Ishikawa (cell line): ENCODE results near the gene SF3A1.

Source experiments
- CEBPB ChIP-seq: IDR thresholded peaks from 2 replicates; pipeline ENCODE4 v1.6.1; 2012
- EGR1 ChIP-seq: IDR thresholded peaks from 2 replicates; pipeline ENCODE4 v1.6.1; 2012
- EP300 ChIP-seq: IDR thresholded peaks from 2 replicates; pipeline ENCODE4 v1.6.1; 2012; ENCODE audit warnings: borderline replicate concordance
- FOXM1 ChIP-seq: IDR thresholded peaks from 2 replicates; pipeline ENCODE4 v1.6.1; 2012; ENCODE audit warnings: low read depth, borderline replicate concordance
- MAX ChIP-seq: IDR thresholded peaks from 2 replicates; pipeline ENCODE4 v1.6.1; 2012
- NFIC ChIP-seq: IDR thresholded peaks from 2 replicates; pipeline ENCODE4 v1.6.1; 2012
- RAD21 ChIP-seq: IDR thresholded peaks from 2 replicates; pipeline ENCODE4 v1.6.1; 2012; ENCODE audit warnings: low read depth
- REST ChIP-seq: IDR thresholded peaks from 2 replicates; pipeline ENCODE4 v1.6.1; 2012; ENCODE audit warnings: low read depth, mild to moderate bottlenecking
- TAF1 ChIP-seq: IDR thresholded peaks from 2 replicates; pipeline ENCODE4 v1.6.1; 2012; ENCODE audit warnings: low read depth, mild to moderate bottlenecking
- TEAD4 ChIP-seq: IDR thresholded peaks from 2 replicates; pipeline ENCODE4 v1.6.1; 2012
- USF1 ChIP-seq: IDR thresholded peaks from 2 replicates; pipeline ENCODE4 v1.6.1; 2012
- YY1 ChIP-seq: IDR thresholded peaks from 2 replicates; pipeline ENCODE4 v1.6.1; 2012; ENCODE audit warnings: low read depth
- ZBTB7A ChIP-seq: IDR thresholded peaks from 2 replicates; pipeline ENCODE4 v1.6.1; 2012; ENCODE audit warnings: low read depth

GRCh38 chr22:30308093-30308492 is 48.6 kb downstream of the SF3A1 start:
- TF ChIP-seq TEAD4 = peak; percentile 18; the same call in 1 of the 2 replicates
- TF ChIP-seq NFIC = no peak
- TF ChIP-seq RAD21 = no peak
- no peak for TF ChIP-seq CEBPB
- TF ChIP-seq REST = no peak
- TF ChIP-seq YY1 = no peak
- no peak for TF ChIP-seq USF1
- no peak for TF ChIP-seq TAF1
- TF ChIP-seq MAX = no peak
- TF ChIP-seq EP300 = no peak
- no peak for TF ChIP-seq ZBTB7A
- TF ChIP-seq FOXM1 = no peak
- TF ChIP-seq EGR1 = no peak
